Tibial nerve (tissue), 4 donors: Measurements from ENCODE around the gene CYP27C1. TPM values are rescaled to one million over a fixed set of nuclear protein-coding genes. Genes with fewer than 3 reads are reported as not detected.
A peak's percentile ranks its signal among the peaks of the same experiment; 100 is the strongest.
"Not testable (repeated sequence)": the region's sequence is repeated elsewhere in the genome, so short reads cannot be mapped to it uniquely, and the experiment has no call there.

Source experiments
- DNase-seq, 2 donors: peaks; one replicate each; pipeline ENCODE4 v3.0.0-alpha.2; 2019; ENCODE audit warnings: low spot score in 2 of 2
- H3K27ac ChIP-seq, 4 donors: fragments of 200-600 bp; sonication (generic) in 3 of 4; one replicate each; pipeline ENCODE4 v1.5.1; 2017 to 2019; ENCODE audit warnings: mild to moderate bottlenecking in 1 of 4
- H3K27me3 ChIP-seq, 2 donors: fragments of 200-600 bp; sonication (generic) in 1 of 2; one replicate each; pipeline versions ENCODE4 v1.5.1 to v1.6.0; 2017 to 2019
- H3K36me3 ChIP-seq, 3 donors: fragments of 200-600 bp; sonication (generic); one replicate each; pipeline ENCODE4 v1.5.1; 2018 to 2019
- H3K4me1 ChIP-seq, 4 donors: fragments of 200-600 bp; sonication (generic) in 3 of 4; one replicate each; pipeline ENCODE4 v1.5.1; 2017 to 2019
- H3K4me3 ChIP-seq, 4 donors: fragments of 200-600 bp; sonication (generic) in 3 of 4; one replicate each; pipeline ENCODE4 v1.5.1; 2017 to 2019; ENCODE audit warnings: mild to moderate bottlenecking in 1 of 4, moderate library complexity in 1 of 4
- H3K9me3 ChIP-seq, 4 donors: fragments of 200-600 bp; sonication (generic) in 3 of 4; one replicate each; pipeline ENCODE4 v1.5.1; 2017 to 2019
- CTCF ChIP-seq, 5 experiments: fragments of 200-600 bp in 3 of 5; fragments of 450-650 bp in 2 of 5; sonication (generic) in 3 of 5; IDR thresholded peaks; one replicate each; pipeline ENCODE4 v1.5.1; 2016 to 2019; ENCODE audit warnings: antibody characterized with exemption in 5 of 5, mild to moderate bottlenecking in 3 of 5, moderate library complexity in 2 of 5
- EP300 ChIP-seq, 2 donors: sonication (generic); formaldehyde crosslinking; IDR thresholded peaks; one replicate each; pipeline ENCODE4 v1.6.1; 2017; ENCODE audit warnings: antibody characterized with exemption in 2 of 2, mild to moderate bottlenecking in 1 of 2
- POLR2A ChIP-seq, 2 donors: fragments of 450-650 bp; IDR thresholded peaks; one replicate each; pipeline ENCODE4 v1.6.1; 2017; ENCODE audit warnings: antibody characterized with exemption in 2 of 2, mild to moderate bottlenecking in 2 of 2, moderate library complexity in 2 of 2
- WGBS, 2 donors: methylation state at CpG; one replicate each; pipeline ENCODE4 v1.1.5; 2018; 5-methylcytosine and 5-hydroxymethylcytosine counted together
- total RNA-seq, 4 donors: library from RNA; depleted of rRNA; stranded (reverse); fragments of >200 nt; gene quantifications; one replicate each; pipeline ENCODE4 v1.1.0, GENCODE V29; 2016

The CYP27C1 gene
- total RNA-seq, 4 donors from 2014 or later: 0.42 to 1.2 (median 0.73) TPM

GRCh38 chr2:127255721-127256120 lies 35.6 kb upstream of the CYP27C1 start:
- Histone ChIP-seq H3K4me1 (peaks cover 0 to 27% (median 8%) of the 10 kb centered on the region in 4 donors), H3K4me3 (no peak overlapping the region), H3K36me3 (peaks cover 0 to 45% (median under 1%) of the 10 kb centered on the region in 3 donors), H3K27me3 (no peaks in the 10 kb centered on the region), H3K27ac (peak overlapping the region in 3 of 4 donors; percentile 32 to 73 (median 64)), H3K9me3 (no peaks in the 10 kb centered on the region)
- TF ChIP-seq EP300 (IDR thresholded peaks at IDR 0.05): no peak
- TF ChIP-seq POLR2A (IDR thresholded peaks at IDR 0.05): no peak
- no peak for TF ChIP-seq CTCF (IDR thresholded peaks at IDR 0.05)
- DNase-seq: no peak
- WGBS, 2 donors: 80% methylated on average over 5 to 6 of the region's 6 CpGs

- 21 to 34% methylated on average over 2 of the region's 2 CpGs for WGBS, 2 donors
These were observed 35.0 kb upstream of the CYP27C1 start for GRCh38 chr2:127255146-127255545.

GRCh38 chr2:127254386-127254981 lies 34.4 kb upstream of the CYP27C1 start:
- Histone ChIP-seq H3K27ac (peak overlapping the region in 2 of 4 donors; percentile 60 to 64), H3K4me3 (no peak overlapping the region), H3K27me3 (no peaks in the 10 kb centered on the region), H3K4me1 (peaks cover 0 to 27% (median 8%) of the 10 kb centered on the region in 4 donors), H3K36me3 (peaks cover 0 to 33% (median 0%) of the 10 kb centered on the region in 3 donors), H3K9me3 (no peaks in the 10 kb centered on the region)
- TF ChIP-seq CTCF (IDR thresholded peaks at IDR 0.05): no peak
- no peak for DNase-seq
- 47 to 49% methylated on average over 7 of the region's 7 CpGs for WGBS, 2 donors

More at GRCh38 chr2:127255146-127255545, 35.0 kb upstream of the CYP27C1 start:
- Histone ChIP-seq H3K27me3 (no peaks in the 10 kb centered on the region), H3K27ac (peak overlapping the region in 3 of 4 donors; percentile 32 to 73 (median 64)), H3K4me1 (peaks cover 0 to 27% (median 8%) of the 10 kb centered on the region in 4 donors), H3K36me3 (peaks cover 0 to 39% (median 0%) of the 10 kb centered on the region in 3 donors), H3K4me3 (no peak overlapping the region), H3K9me3 (no peaks in the 10 kb centered on the region)
- peak in 1 of 2 donors; percentile 71 for TF ChIP-seq EP300 (IDR thresholded peaks at IDR 0.05)
- no peak for TF ChIP-seq CTCF (IDR thresholded peaks at IDR 0.05)
- DNase-seq: no peak

- H3K27me3 ChIP-seq, H3K4me3 ChIP-seq: not testable (repeated sequence)
- WGBS, 2 donors: 67 to 76% methylated on average over 2 of the region's 2 CpGs
These were observed 21.1 kb upstream of the CYP27C1 start for GRCh38 chr2:127241184-127241583.

GRCh38 chr2:127239395-127239794 lies 19.3 kb upstream of the CYP27C1 start:
- Histone ChIP-seq H3K27ac (no peak overlapping the region), H3K27me3 (no peaks in the 10 kb centered on the region), H3K4me3 (no peak overlapping the region), H3K36me3 (peaks cover 0 to 7% (median 0%) of the 10 kb centered on the region in 3 donors), H3K4me1 (no peaks in the 10 kb centered on the region), H3K9me3 (peaks cover 0 to 12% (median 0%) of the 10 kb centered on the region in 4 donors)
- DNase-seq: no peak
- TF ChIP-seq CTCF (IDR thresholded peaks at IDR 0.05) (no peak), EP300 (IDR thresholded peaks at IDR 0.05) (no peak), POLR2A (IDR thresholded peaks at IDR 0.05) (no peak)
- WGBS, 2 donors: 95 to 100% methylated on average over 1 of the region's 1 CpG

More at GRCh38 chr2:127241184-127241583, 21.1 kb upstream of the CYP27C1 start:
- not testable (repeated sequence) for H3K4me1 ChIP-seq, H3K27ac ChIP-seq, H3K36me3 ChIP-seq, DNase-seq
- H3K9me3 ChIP-seq: peaks cover 0 to 12% (median 0%) of the 10 kb centered on the region in 4 donors

- peaks cover 0 to 12% (median 0%) of the 10 kb centered on the region in 4 donors for H3K9me3 ChIP-seq
- not testable (repeated sequence) for DNase-seq, H3K4me3 ChIP-seq, H3K36me3 ChIP-seq, H3K4me1 ChIP-seq, H3K27ac ChIP-seq, H3K27me3 ChIP-seq
- 72 to 80% methylated on average over 2 of the region's 2 CpGs for WGBS, 2 donors
These were observed 17.7 kb upstream of the CYP27C1 start for GRCh38 chr2:127237768-127238167.
